Left kidney (tissue), 2 donors: ENCODE measurements around the gene INSR. TPM values are rescaled to one million over a fixed set of nuclear protein-coding genes. Genes with fewer than 3 reads are reported as not detected.

Experiments
- DNase-seq: peaks from one replicate; pipeline ENCODE4 v3.0.0-alpha.2; 2013
- polyA plus RNA-seq: library from polyadenylated mRNA; unstranded; fragments of 120-200 nt; gene quantifications from one replicate; pipeline ENCODE4 v1.2.1, GENCODE V29; 2013; ENCODE audit not compliant: insufficient read length

The INSR gene
- polyA plus RNA-seq, 1 donor: 32.1 TPM

DNA sequence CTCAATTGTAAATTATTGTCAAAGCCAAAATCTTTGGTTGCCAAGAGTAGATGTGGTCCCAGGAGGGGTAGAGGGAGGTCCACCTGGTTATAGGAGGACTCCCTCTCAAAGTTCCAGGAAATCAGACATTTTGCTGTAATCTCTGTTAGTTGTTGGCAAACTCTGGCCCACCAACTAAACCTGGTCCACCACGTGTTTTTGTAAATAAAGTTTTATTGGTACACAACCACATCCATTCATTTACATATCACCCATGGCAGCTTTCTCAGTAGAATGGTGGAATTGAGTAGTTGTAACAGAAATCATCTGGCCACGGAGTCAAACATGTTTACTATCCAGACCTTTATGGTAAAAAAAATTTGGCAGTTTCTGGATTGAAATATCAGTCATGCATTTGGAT lies 154.1 kb downstream of the INSR start:
- no peak for DNase-seq

- no peak for DNase-seq
Observed at GRCh38 chr19:7139095-7139494, 155.1 kb downstream of the INSR start.

DNA sequence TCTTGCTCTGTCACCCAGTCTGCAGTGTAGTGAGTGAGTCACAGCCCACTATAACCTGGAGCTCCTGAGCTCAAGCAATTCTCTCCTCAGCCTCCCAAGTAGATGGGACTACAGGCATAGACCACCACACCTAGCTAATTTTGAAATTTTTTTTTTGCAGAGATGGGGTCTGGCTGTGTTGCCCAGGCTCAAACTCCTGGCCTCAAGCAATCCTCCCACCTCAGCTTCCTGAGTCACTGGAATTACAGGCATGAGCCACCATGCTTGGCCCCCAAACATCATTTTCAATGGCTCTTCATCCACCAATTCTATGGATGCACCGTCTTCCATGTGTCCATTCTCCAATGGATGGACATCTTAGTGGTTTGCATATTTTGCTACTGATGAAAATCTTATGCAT lies 155.8 kb downstream of the INSR start:
- no peak for DNase-seq

GRCh38 chr19:7137120-7137519 lies 157.1 kb downstream of the INSR start:
- no peak for DNase-seq

GRCh38 chr19:7132054-7132453 lies 162.2 kb downstream of the INSR start:
- no peak for DNase-seq

GRCh38 chr19:7130043-7130442 lies 164.2 kb downstream of the INSR start:
- DNase-seq: no peak

DNA sequence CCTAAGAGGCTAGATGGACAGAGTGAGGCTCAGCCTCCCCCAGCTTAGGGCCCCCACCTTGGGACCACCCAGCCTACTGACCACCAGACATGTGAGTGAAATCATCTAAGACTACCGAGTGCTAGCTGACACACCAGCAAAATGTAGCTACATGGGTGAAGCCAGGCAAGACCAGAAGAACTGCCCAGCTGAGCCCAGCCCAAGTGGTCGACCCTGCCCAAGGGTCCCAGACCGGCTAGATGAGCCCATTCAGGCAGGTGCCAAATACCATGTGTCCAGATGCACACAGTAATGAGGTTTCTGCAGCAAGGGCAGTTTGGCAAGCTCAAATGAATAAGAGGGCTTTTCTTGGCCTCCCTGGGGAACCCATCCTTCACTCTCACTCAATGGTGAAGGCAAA lies 168.1 kb downstream of the INSR start:
- DNase-seq: no peak

DNA sequence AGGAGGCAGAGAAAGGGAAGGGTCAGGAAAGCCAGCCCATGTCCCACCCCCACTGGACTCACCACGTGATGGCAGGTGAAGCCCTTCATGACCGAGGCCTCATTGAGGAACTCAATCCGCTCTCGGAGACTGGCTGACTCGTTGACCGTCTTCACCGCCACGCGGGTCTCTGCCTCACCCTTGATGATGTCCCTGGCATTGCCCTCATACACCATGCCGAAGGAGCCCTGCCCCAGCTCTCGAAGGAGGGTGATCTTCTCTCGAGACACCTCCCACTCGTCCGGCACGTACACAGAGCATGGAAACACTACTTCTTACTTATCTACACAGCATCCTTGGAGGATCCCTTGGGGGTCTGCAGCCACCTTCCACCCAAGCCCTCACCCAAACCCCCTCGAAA lies 169.0 kb downstream of the INSR start:
- no peak for DNase-seq

DNA sequence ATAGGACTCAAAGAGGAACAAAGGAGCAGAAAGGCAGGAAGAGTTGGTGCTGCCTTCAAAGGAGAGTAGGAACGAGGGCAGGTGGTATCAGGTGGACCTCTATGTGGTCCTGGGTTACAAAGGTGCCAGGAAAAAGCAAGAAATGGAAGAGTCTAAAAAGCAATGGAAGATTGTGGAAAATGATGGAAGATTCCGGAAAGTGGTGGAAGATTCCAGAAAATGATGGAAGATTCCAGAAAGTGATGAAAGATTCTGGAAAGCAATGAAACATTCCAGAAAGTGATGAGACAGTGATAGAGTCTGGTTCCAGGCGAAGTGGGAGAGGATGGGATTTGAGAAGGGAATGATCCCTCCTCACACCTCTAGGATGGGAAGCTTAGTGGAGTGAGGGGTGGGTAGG lies 169.4 kb downstream of the INSR start:
- no peak for DNase-seq

DNA sequence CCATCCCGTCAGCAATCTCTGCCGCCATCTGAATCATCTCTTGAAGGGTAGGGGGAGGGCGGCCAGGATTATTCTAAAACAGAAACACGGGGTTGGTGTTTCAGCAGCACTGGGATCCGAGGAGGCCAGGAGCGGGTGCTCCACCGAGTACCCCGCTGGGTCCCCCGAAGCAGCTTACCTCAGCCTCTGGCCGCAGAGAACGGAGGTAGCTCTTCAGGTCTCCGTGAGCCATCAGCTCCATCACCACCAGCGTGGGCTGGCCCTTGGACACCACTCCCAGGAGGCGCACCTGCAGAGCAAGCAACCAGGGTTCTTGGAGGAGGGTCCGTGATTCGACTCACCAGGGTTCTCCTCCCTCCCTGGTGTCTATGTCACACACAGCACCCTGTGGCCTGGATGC lies 171.5 kb downstream of the INSR start:
- no peak for DNase-seq

DNA sequence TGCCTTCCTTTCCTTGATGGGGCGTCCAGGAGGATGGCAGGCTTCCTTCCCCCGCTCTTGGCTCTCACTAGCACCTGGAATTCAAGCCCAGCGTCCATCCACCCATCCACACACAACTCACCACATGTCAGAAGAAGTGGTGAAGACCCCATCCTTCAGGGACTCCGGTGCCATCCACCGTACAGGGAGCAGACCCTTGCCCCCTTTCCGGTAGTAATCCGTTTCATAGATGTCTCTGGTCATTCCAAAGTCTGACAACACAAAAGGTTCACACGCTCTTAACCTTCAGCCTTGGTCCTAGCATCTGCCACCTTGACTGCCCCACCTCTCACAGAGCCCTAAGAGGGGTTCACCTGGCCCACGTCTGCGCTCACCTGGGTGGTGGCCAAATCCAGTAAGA lies 173.7 kb downstream of the INSR start:
- DNase-seq: no peak

DNA sequence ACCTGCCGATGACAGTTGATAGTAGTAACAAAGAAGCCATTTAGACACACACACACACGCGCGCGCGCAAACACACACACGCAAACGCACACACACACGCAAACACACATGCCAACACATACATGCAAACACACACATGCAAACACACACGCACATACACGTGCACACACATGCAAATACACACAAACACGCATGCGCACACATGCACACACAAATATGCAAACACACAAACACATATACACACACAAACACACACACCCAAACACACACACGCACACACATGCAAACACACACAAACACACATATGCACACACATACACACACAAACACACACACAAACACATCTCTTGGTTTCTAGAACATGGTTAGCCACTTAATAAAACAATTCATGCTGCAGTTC lies 174.6 kb downstream of the INSR start:
- no peak for DNase-seq

GRCh38 chr19:7117248-7117647 lies 177.0 kb downstream of the INSR start:
- no peak for DNase-seq

- DNase-seq: no peak
Observed at GRCh38 chr19:7115721-7116120, 178.5 kb downstream of the INSR start.

GRCh38 chr19:7113233-7113632 lies 181.0 kb downstream of the INSR start:
- DNase-seq: no peak

DNA sequence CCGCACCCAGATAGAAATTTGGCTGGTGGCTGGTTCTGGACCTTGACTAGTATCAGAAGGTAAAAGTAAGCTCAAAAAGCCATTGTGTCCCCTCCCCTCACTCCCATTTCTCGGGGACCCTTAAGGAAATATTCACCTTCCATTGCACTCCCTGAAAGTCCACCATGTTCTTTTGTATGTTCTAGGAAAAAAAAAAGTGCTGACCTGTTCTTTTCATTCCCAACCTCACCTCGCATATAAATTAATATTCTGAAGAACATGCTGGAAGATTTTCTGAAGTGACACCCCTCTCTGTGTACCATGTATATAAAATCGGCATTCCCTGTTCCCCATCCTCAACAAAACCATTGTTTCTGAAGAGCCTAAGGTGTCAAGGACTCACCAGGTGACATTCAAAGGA lies 181.5 kb downstream of the INSR start:
- DNase-seq: no peak

- no peak for DNase-seq
Observed at GRCh38 chr19:7109678-7110289, 184.4 kb downstream of the INSR start.

GRCh38 chr19:7106711-7107657 lies 187.2 kb downstream of the INSR start:
- no peak for DNase-seq

DNA sequence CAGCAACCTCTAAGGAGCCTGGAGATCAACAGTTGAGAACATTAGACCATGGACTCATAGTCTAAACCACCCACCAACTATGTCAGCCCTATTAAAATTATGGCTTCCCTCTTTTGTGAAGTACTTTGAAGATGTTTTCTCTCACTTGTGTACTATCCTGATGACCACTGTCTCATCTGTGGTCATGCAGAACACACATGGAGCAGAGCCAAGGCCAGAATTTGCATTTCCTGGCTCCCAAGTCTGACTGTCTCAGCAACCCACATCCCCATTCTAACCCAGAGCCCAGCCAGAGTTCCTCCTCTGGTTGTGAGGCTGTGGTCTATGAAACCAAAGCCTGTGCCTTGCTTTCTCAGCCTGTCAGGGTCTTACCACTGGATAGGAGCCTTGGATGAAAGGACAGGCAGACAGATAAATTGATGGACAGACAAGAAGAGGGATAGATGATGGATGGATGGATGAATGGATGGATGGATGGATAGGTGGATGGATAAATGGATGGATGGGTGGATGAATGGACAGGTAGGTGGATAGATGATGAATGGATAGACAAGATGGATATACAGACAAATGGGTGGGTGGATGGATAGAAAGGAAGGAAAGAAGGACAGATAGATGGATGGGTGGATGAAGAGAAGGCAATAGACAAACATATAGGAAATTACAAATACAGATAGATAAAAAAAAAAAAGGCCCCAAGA lies 189.3 kb downstream of the INSR start:
- DNase-seq: no peak

DNA sequence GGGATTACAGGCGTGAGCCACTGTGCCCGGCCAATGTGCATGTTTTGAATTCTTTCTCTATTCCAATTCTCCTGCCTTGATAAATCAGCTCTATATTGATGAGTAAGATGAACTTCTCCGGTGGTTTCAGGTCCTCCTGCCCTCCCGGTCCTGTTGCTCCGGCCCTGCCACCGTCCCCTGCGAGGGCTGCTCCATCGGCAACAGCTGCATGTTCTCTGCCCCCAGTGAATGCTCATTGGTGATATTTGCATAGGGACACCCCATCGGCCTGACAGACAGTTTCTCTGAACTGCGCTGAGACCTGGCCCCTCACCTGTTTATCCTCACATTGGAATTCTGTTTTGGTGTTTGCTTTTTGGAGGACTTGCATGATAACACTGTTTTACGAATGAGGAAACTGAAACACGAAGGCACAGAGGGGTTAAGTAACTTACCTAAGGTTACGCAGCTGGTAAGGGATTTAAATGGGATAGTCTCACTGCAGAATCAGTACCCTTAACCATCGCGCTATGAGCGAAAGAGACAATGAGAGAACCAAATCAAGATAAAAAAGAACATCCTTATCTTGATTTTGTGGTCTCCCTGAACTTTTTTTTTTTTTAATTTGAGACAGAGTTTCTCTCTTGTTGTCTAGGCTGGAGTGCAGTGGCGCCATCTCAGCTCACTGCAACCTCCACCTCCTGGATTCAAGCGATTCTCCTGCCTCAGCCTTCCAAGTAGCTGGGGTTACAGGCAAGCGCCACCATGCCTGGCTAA lies 192.5 kb downstream of the INSR start:
- no peak for DNase-seq

- no peak for DNase-seq
Observed at GRCh38 chr19:7099597-7099921, 194.7 kb downstream of the INSR start.
